ENCODE data around the gene ODC1.
A peak's percentile ranks its signal among the peaks of the same experiment; 100 is the strongest.

The ODC1 gene

GRCh38 chr2:10413503-10413902 lies 34.6 kb downstream of the ODC1 start:
- DNase-seq (ENCODE audit: insufficient read length, low spot score) (no peak), FAIRE-seq (no peak)
- no peak for TF ChIP-seq POLR2A (IDR thresholded peaks at IDR 0.05; ENCODE audit: low read depth, low read length)
- no peak for TF ChIP-seq POLR2AphosphoS5 (IDR thresholded peaks at IDR 0.05; ENCODE audit: low read depth, low read length)
- no peak for TF ChIP-seq POU2F2 (IDR thresholded peaks at IDR 0.05; ENCODE audit: low read depth, low read length)
- TF ChIP-seq PAX5 (IDR thresholded peaks at IDR 0.05; ENCODE audit: insufficient read depth, low read length, severe bottlenecking) = no peak
- TF ChIP-seq TAF1 (IDR thresholded peaks at IDR 0.05; ENCODE audit: low read depth, low read length) = no peak
- no peak for TF ChIP-seq SPI1 (IDR thresholded peaks at IDR 0.05; ENCODE audit: low read depth, low read length)

GRCh38 chr2:10412380-10412779 lies 35.7 kb downstream of the ODC1 start:
- TF ChIP-seq POLR2AphosphoS5 (IDR thresholded peaks at IDR 0.05; ENCODE audit: low read depth, low read length) (no peak), SPI1 (IDR thresholded peaks at IDR 0.05; ENCODE audit: low read depth, low read length) (no peak), PAX5 (IDR thresholded peaks at IDR 0.05; ENCODE audit: insufficient read depth, low read length, severe bottlenecking) (no peak), TAF1 (IDR thresholded peaks at IDR 0.05; ENCODE audit: low read depth, low read length) (no peak), POLR2A (IDR thresholded peaks at IDR 0.05; ENCODE audit: low read depth, low read length) (no peak), POU2F2 (IDR thresholded peaks at IDR 0.05; ENCODE audit: low read depth, low read length) (no peak)
- FAIRE-seq (peak; percentile 45), DNase-seq (ENCODE audit: insufficient read length, low spot score) (no peak)

- FAIRE-seq = no peak
- TF ChIP-seq PAX5 (IDR thresholded peaks at IDR 0.05; ENCODE audit: insufficient read depth, low read length, severe bottlenecking) = no peak
- TF ChIP-seq POU2F2 (IDR thresholded peaks at IDR 0.05; ENCODE audit: low read depth, low read length) = no peak
- TF ChIP-seq POLR2A (IDR thresholded peaks at IDR 0.05; ENCODE audit: low read depth, low read length) = no peak
- TF ChIP-seq TAF1 (IDR thresholded peaks at IDR 0.05; ENCODE audit: low read depth, low read length) = no peak
- TF ChIP-seq SPI1 (IDR thresholded peaks at IDR 0.05; ENCODE audit: low read depth, low read length) = no peak
- TF ChIP-seq POLR2AphosphoS5 (IDR thresholded peaks at IDR 0.05; ENCODE audit: low read depth, low read length) = no peak
- DNase-seq (ENCODE audit: insufficient read length, low spot score) = no peak
These were observed 36.6 kb downstream of the ODC1 start for GRCh38 chr2:10411557-10411956.

- FAIRE-seq = no peak
- TF ChIP-seq PAX5 (IDR thresholded peaks at IDR 0.05; ENCODE audit: insufficient read depth, low read length, severe bottlenecking) (no peak), POLR2AphosphoS5 (IDR thresholded peaks at IDR 0.05; ENCODE audit: low read depth, low read length) (no peak), TAF1 (IDR thresholded peaks at IDR 0.05; ENCODE audit: low read depth, low read length) (no peak), POLR2A (IDR thresholded peaks at IDR 0.05; ENCODE audit: low read depth, low read length) (no peak), SPI1 (IDR thresholded peaks at IDR 0.05; ENCODE audit: low read depth, low read length) (no peak), POU2F2 (IDR thresholded peaks at IDR 0.05; ENCODE audit: low read depth, low read length) (no peak)
These were observed 37.2 kb downstream of the ODC1 start for GRCh38 chr2:10410823-10411437.

GRCh38 chr2:10410001-10410822 lies 37.9 kb downstream of the ODC1 start:
- TF ChIP-seq POLR2A (IDR thresholded peaks at IDR 0.05; ENCODE audit: low read depth, low read length) (no peak), TAF1 (IDR thresholded peaks at IDR 0.05; ENCODE audit: low read depth, low read length) (no peak), POLR2AphosphoS5 (IDR thresholded peaks at IDR 0.05; ENCODE audit: low read depth, low read length) (no peak), PAX5 (IDR thresholded peaks at IDR 0.05; ENCODE audit: insufficient read depth, low read length, severe bottlenecking) (no peak), POU2F2 (IDR thresholded peaks at IDR 0.05; ENCODE audit: low read depth, low read length) (no peak), SPI1 (IDR thresholded peaks at IDR 0.05; ENCODE audit: low read depth, low read length) (peak; percentile 89)
- FAIRE-seq (peak; percentile 69), DNase-seq (ENCODE audit: insufficient read length, low spot score) (no peak)

More at GRCh38 chr2:10410823-10411437, 37.2 kb downstream of the ODC1 start:
- DNase-seq (ENCODE audit: insufficient read length, low spot score) = no peak

- DNase-seq (ENCODE audit: insufficient read length, low spot score) (peak; percentile 80), FAIRE-seq (peak; percentile 93)
- no peak for TF ChIP-seq PAX5 (IDR thresholded peaks at IDR 0.05; ENCODE audit: insufficient read depth, low read length, severe bottlenecking)
These were observed 39.2 kb downstream of the ODC1 start for GRCh38 chr2:10408649-10409579.

GRCh38 chr2:10407841-10408648 lies 40.1 kb downstream of the ODC1 start:
- DNase-seq (ENCODE audit: insufficient read length, low spot score) (peak; percentile 49), FAIRE-seq (peak; percentile 82)
- TF ChIP-seq SPI1 (IDR thresholded peaks at IDR 0.05; ENCODE audit: low read depth, low read length) (no peak), POLR2A (IDR thresholded peaks at IDR 0.05; ENCODE audit: low read depth, low read length) (no peak), POLR2AphosphoS5 (IDR thresholded peaks at IDR 0.05; ENCODE audit: low read depth, low read length) (no peak), TAF1 (IDR thresholded peaks at IDR 0.05; ENCODE audit: low read depth, low read length) (no peak), PAX5 (IDR thresholded peaks at IDR 0.05; ENCODE audit: insufficient read depth, low read length, severe bottlenecking) (no peak), POU2F2 (IDR thresholded peaks at IDR 0.05; ENCODE audit: low read depth, low read length) (no peak)

GRCh38 chr2:10407432-10407831 lies 40.7 kb downstream of the ODC1 start:
- FAIRE-seq (no peak), DNase-seq (ENCODE audit: insufficient read length, low spot score) (no peak)
- TF ChIP-seq SPI1 (IDR thresholded peaks at IDR 0.05; ENCODE audit: low read depth, low read length) (no peak), POLR2A (IDR thresholded peaks at IDR 0.05; ENCODE audit: low read depth, low read length) (no peak), TAF1 (IDR thresholded peaks at IDR 0.05; ENCODE audit: low read depth, low read length) (no peak), POU2F2 (IDR thresholded peaks at IDR 0.05; ENCODE audit: low read depth, low read length) (no peak), POLR2AphosphoS5 (IDR thresholded peaks at IDR 0.05; ENCODE audit: low read depth, low read length) (no peak), PAX5 (IDR thresholded peaks at IDR 0.05; ENCODE audit: insufficient read depth, low read length, severe bottlenecking) (no peak)
